Endodermal cell (in vitro differentiated cells): Measurements from ENCODE around the gene PLK5. TPM values are rescaled to one million over a fixed set of nuclear protein-coding genes. Genes with fewer than 3 reads are reported as not detected.

ENCODE experiments used
- DNase-seq: peaks from one replicate; pipeline ENCODE4 v3.0.0-alpha.2; 2017
- H3K27ac ChIP-seq: 2 replicates; pipeline ENCODE4 v1.5.1; 2013; ENCODE audit warnings: mild to moderate bottlenecking, low read depth, low read length, moderate library complexity
- H3K27me3 ChIP-seq: 2 replicates; pipeline ENCODE4 v1.6.1; 2013; ENCODE audit warnings: mild to moderate bottlenecking, low read length, moderate library complexity; ENCODE audit not compliant: insufficient read depth, control insufficient read depth, poor library complexity, severe bottlenecking
- H3K36me3 ChIP-seq: 2 replicates; pipeline ENCODE4 v1.7.0; 2013; ENCODE audit warnings: mild to moderate bottlenecking, low read length, moderate library complexity; ENCODE audit not compliant: control insufficient read depth, insufficient read depth
- H3K4me1 ChIP-seq: one replicate; pipeline ENCODE4 v1.7.0; 2013; ENCODE audit warnings: low read length; ENCODE audit not compliant: control insufficient read depth, insufficient read depth
- H3K4me3 ChIP-seq: 2 replicates; pipeline ENCODE4 v1.5.1; 2013; ENCODE audit warnings: mild to moderate bottlenecking, low read length, moderate library complexity
- H3K9ac ChIP-seq: 2 replicates; pipeline ENCODE4 v1.6.1; 2013; ENCODE audit warnings: mild to moderate bottlenecking, low read length, moderate library complexity; ENCODE audit not compliant: poor library complexity, severe bottlenecking; ENCODE audit errors: extremely low read depth
- H3K9me3 ChIP-seq: 2 replicates; pipeline ENCODE4 v1.6.1; 2013; ENCODE audit warnings: mild to moderate bottlenecking, low read length, moderate library complexity; ENCODE audit not compliant: control insufficient read depth
- H3K27ac Mint-ChIP-seq: 2 replicates; pipeline ENCODE4 v1.8.0; 2020; ENCODE audit warnings: mixed read lengths
- H3K27me3 Mint-ChIP-seq: 2 replicates; pipeline ENCODE4 v1.8.0; 2021; ENCODE audit warnings: mild to moderate bottlenecking, mixed read lengths; ENCODE audit not compliant: insufficient read depth
- H3K36me3 Mint-ChIP-seq: 2 replicates; pipeline ENCODE4 v1.8.0; 2020; ENCODE audit warnings: low read depth, mixed read lengths
- H3K4me1 Mint-ChIP-seq: 2 replicates; pipeline ENCODE4 v1.8.0; 2020; ENCODE audit warnings: mixed read lengths
- H3K4me3 Mint-ChIP-seq: 2 replicates; pipeline ENCODE4 v1.8.0; 2020; ENCODE audit warnings: mild to moderate bottlenecking, moderate library complexity, mixed read lengths
- H3K9me3 Mint-ChIP-seq: 2 replicates; pipeline ENCODE4 v1.8.0; 2020; ENCODE audit warnings: mild to moderate bottlenecking, mixed read lengths
- WGBS, 2 experiments: methylation state at CpG; one replicate each; pipeline versions ENCODE4 v1.1.5 to v1.1.7; 2013; ENCODE audit warnings: missing lambda C conversion rate in 2 of 2, mixed read lengths in 1 of 2; ENCODE audit not compliant: insufficient coverage in 1 of 2, insufficient read length in 1 of 2; 5-methylcytosine and 5-hydroxymethylcytosine counted together
- total RNA-seq, 2 donors: library from RNA; stranded (reverse); fragmentation: NEBNext Ultra II Directional in 1 of 2; extraction: Animal tissue kit (Norgen Biotek cat#: 25700) in 1 of 2; gene quantifications; 2 replicates in 1 of 2; 3 replicates in 1 of 2; pipeline ENCODE4 v1.2.1, GENCODE V29; 2021
- TF ChIP-seq, protein P1 (sequence below): fragments of 200-600 bp; sonication (generic); conservative IDR thresholded peaks from 2 replicates; pipeline ENCODE4 v1.5.0; 2021; ENCODE audit warnings: antibody characterized with exemption, mild to moderate bottlenecking

PLK5 gene
- total RNA-seq, 2 donors from 2014 or later, result 0.48 TPM; not detected in 1

DNA sequence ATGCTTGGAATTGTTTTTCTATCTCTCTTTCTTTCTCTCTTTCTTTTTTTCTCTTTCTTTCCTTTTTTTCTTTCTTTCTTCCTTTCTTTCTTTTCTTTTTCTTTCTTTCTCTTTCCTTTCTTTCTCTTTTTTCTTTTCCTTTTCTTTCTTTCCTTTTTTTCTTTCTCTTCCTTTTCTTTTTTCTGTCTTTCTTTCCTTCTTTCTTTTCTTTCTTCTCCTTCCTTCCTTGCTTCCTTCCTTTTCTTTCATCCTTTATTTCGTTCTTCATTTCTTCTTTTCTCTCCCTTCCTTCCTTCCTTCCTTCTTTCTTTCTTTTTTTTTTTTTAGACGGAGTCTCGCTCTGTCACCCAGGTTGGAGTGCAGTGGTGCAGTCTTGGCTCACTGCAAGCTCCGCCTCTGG, 46.1 kb downstream of the PLK5 start:
- 90 to 91% methylated on average over 4 of the region's 4 CpGs for WGBS, 2 experiments
- peaks cover 35% of the 10 kb centered on the region for H3K27me3 Mint-ChIP-seq
- TF ChIP-seq, protein P1, sequence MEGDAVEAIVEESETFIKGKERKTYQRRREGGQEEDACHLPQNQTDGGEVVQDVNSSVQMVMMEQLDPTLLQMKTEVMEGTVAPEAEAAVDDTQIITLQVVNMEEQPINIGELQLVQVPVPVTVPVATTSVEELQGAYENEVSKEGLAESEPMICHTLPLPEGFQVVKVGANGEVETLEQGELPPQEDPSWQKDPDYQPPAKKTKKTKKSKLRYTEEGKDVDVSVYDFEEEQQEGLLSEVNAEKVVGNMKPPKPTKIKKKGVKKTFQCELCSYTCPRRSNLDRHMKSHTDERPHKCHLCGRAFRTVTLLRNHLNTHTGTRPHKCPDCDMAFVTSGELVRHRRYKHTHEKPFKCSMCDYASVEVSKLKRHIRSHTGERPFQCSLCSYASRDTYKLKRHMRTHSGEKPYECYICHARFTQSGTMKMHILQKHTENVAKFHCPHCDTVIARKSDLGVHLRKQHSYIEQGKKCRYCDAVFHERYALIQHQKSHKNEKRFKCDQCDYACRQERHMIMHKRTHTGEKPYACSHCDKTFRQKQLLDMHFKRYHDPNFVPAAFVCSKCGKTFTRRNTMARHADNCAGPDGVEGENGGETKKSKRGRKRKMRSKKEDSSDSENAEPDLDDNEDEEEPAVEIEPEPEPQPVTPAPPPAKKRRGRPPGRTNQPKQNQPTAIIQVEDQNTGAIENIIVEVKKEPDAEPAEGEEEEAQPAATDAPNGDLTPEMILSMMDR, result no peak
- no peaks in the 10 kb centered on the region for H3K9me3 Mint-ChIP-seq
- H3K4me1 ChIP-seq, result no peaks in the 10 kb centered on the region
- H3K36me3 Mint-ChIP-seq, result peaks cover 4% of the 10 kb centered on the region
- peaks cover 6% of the 10 kb centered on the region for H3K36me3 ChIP-seq
- H3K27ac Mint-ChIP-seq, result no peak overlapping the region
- H3K4me3 ChIP-seq, result no peak overlapping the region
- H3K4me1 Mint-ChIP-seq, result no peaks in the 10 kb centered on the region
- no peak overlapping the region for H3K9ac ChIP-seq
- peaks cover 21% of the 10 kb centered on the region for H3K27me3 ChIP-seq
- H3K9me3 ChIP-seq, result no peaks in the 10 kb centered on the region
- no peak for DNase-seq
- peak overlapping the region; percentile 36 for H3K4me3 Mint-ChIP-seq
- no peak overlapping the region for H3K27ac ChIP-seq

DNA sequence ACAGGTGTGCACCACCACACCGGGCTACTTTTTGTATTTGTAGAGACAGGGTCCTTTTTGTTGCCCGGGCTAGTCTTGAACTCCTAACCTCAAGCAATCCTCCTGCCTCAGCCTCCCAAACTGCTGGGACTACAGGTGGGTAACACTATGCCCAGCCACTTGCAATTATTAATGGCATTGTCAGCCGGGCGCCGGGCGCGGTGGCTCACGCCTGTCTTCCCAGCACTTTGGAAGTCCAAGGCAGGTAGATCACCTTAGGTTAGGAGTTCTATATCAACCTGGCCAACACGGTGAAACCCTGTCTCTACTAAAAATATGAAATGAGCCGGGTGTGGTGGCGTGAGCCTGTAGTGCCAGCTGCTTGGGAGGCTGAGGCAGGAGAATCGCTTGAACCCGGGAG, 47.0 kb downstream of the PLK5 start:
- no peaks in the 10 kb centered on the region for H3K4me1 Mint-ChIP-seq
- no peaks in the 10 kb centered on the region for H3K36me3 ChIP-seq
- H3K9me3 ChIP-seq, result no peaks in the 10 kb centered on the region
- H3K4me1 ChIP-seq, result no peaks in the 10 kb centered on the region
- H3K4me3 Mint-ChIP-seq, result no peak overlapping the region
- H3K9me3 Mint-ChIP-seq, result no peaks in the 10 kb centered on the region
- 94 to 95% methylated on average over 13 of the region's 13 CpGs for WGBS, 2 experiments
- TF ChIP-seq, protein P1, result no peak
- H3K4me3 ChIP-seq, result no peak overlapping the region
- H3K36me3 Mint-ChIP-seq, result no peaks in the 10 kb centered on the region
- peaks cover 21% of the 10 kb centered on the region for H3K27me3 ChIP-seq
- no peak overlapping the region for H3K27ac ChIP-seq
- H3K27ac Mint-ChIP-seq, result no peak overlapping the region
- no peak for DNase-seq
- H3K27me3 Mint-ChIP-seq, result peaks cover 35% of the 10 kb centered on the region
- H3K9ac ChIP-seq, result no peak overlapping the region

DNA sequence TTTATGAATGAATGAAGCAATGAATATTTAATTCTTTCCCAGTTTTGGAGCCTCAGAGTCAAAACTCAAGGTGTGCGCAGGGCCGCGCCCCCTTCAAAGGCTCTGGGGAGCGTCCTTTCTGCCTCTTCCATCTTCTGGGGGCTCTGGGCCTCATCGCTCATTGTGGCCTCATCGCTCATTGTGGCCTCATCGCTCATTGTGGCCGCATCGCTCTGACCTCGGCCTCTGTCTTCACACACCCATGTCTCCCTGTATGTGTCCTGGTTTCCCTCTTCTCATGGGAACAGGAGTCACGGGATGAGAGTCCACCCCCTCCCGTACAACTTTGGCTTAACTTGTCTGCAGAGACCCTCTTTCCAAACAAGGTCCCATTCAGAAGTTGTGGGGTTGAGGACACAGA, 47.5 kb downstream of the PLK5 start:
- whole genome bisulfite sequencing, 2 experiments, result 92 to 97% methylated on average over 8 to 12 of the region's 12 CpGs
- H3K36me3 ChIP-seq, result peaks cover under 1% of the 10 kb centered on the region
- H3K9ac ChIP-seq, result no peak overlapping the region
- no peak for DNase-seq
- H3K9me3 Mint-ChIP-seq, result no peaks in the 10 kb centered on the region
- no peak overlapping the region for H3K27ac Mint-ChIP-seq
- H3K9me3 ChIP-seq, result no peaks in the 10 kb centered on the region
- H3K4me3 ChIP-seq, result no peak overlapping the region
- H3K27ac ChIP-seq, result no peak overlapping the region
- TF ChIP-seq, protein P1, result no peak
- no peak overlapping the region for H3K4me3 Mint-ChIP-seq
- peaks cover 35% of the 10 kb centered on the region for H3K27me3 Mint-ChIP-seq
- peaks cover under 1% of the 10 kb centered on the region for H3K36me3 Mint-ChIP-seq
- no peaks in the 10 kb centered on the region for H3K4me1 ChIP-seq
- no peaks in the 10 kb centered on the region for H3K4me1 Mint-ChIP-seq
- peaks cover 21% of the 10 kb centered on the region for H3K27me3 ChIP-seq
